Retinal pigment epithelial cell (primary cell): Measurements from ENCODE around the gene HOXB6.

Source experiments
- DNase-seq: peaks from one replicate; pipeline ENCODE4 v3.0.0-alpha.2; 2010; ENCODE audit warnings: low read depth
- H3K4me3 ChIP-seq: 2 replicates; pipeline ENCODE4 v1.5.1; 2011; ENCODE audit warnings: mild to moderate bottlenecking, low read length, control low read depth, moderate library complexity
- TF ChIP-seq, protein P1 (sequence below): conservative IDR thresholded peaks from 2 replicates; pipeline ENCODE4 v1.5.1; 2011; ENCODE audit warnings: low read depth, low read length, control low read depth, inconsistent platforms

Gene HOXB6

DNA sequence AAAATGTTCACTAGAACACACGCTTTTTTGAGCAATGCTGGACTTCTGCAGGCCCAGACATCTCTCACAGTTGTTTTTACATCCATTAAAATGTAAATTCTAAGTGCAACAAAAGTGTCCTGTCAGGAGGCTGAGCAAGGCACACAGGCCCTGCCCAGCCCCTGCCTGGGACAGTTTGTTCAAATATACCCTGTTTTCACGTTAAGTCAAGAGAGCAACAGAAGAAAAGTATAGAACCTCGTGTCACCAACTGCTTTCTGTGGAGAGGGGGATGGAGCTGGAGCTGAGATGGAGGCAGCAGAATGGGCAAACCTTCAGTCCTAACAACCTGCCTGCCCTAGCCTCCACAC, 55.5 kb downstream of the HOXB6 start:
- no peak overlapping the region for H3K4me3 ChIP-seq
- DNase-seq = no peak
- TF ChIP-seq, protein P1, sequence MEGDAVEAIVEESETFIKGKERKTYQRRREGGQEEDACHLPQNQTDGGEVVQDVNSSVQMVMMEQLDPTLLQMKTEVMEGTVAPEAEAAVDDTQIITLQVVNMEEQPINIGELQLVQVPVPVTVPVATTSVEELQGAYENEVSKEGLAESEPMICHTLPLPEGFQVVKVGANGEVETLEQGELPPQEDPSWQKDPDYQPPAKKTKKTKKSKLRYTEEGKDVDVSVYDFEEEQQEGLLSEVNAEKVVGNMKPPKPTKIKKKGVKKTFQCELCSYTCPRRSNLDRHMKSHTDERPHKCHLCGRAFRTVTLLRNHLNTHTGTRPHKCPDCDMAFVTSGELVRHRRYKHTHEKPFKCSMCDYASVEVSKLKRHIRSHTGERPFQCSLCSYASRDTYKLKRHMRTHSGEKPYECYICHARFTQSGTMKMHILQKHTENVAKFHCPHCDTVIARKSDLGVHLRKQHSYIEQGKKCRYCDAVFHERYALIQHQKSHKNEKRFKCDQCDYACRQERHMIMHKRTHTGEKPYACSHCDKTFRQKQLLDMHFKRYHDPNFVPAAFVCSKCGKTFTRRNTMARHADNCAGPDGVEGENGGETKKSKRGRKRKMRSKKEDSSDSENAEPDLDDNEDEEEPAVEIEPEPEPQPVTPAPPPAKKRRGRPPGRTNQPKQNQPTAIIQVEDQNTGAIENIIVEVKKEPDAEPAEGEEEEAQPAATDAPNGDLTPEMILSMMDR = no peak

DNA sequence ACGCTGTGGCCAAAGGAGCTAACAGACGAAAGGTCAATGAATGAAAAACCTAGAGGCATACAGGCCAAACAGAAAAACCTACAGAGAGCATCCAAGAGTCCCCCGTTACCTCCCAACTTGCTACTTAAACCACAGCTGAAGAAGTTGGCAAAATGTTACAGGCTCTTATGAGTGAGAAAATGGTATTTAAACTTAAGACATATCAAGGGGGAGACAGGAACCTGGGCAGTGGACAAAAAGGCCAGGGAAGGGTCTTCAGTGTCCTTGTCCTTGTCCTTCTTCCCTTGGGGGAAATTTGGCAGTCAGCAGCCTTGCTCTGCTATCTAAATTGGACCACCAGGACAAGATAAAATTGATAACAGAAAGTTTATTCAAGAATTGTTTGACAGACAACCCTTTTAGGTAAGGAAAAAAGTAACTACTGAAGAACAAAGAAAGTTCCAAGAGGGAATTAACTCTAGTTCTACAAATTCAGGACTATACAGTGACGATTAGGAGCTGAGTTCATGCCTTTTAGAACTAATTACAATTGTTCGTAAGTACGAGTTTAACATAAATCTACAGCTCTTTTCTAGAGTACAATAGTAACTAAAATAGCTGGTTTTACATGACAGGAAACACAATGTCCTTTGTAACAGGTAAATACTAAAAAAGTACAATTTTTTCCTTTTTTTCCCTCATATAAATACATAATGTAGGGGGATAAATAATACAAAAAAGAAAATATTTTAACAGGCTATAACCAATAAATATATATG, 56.1 kb downstream of the HOXB6 start:
- H3K4me3 ChIP-seq = no peak overlapping the region
- TF ChIP-seq, protein P1 = no peak

DNA sequence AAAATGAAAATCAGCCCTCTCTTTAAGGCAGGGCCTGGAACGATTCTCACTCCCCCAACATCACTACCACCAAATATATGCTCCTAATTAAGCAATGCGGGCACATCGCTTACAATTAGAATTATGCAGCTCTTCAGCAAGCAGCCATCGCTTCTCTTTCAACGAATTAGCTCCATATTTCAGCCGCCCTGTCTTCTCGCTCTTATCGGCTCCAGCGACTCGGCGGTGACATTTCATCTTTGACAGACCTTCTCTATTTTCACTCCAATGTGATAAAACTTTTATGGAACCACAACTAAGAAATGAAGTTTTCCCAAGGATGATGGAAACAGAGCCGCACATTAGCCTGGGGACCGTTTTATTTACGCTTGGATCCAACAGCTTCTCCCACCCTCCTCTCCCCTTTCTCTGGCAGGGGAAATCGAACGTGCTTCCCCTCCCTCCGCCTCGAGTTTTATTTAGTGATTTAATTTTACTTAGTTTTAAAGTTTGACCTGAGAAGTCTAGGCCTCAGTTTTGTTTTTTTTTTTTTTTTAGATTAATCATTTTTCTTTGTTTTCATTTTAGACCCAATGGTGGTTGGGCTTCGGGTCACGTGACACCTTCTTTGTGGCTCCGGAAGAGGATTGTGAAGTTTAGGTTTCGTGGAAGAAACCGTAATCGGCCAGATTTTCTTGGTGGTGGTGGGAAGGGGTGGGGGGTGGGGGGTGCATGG, 56.8 kb downstream of the HOXB6 start:
- no peak overlapping the region for H3K4me3 ChIP-seq
- TF ChIP-seq, protein P1 = no peak
- no peak for DNase-seq

More for the DNA sequence above, 56.1 kb downstream of the HOXB6 start:
- no peak for DNase-seq

DNA sequence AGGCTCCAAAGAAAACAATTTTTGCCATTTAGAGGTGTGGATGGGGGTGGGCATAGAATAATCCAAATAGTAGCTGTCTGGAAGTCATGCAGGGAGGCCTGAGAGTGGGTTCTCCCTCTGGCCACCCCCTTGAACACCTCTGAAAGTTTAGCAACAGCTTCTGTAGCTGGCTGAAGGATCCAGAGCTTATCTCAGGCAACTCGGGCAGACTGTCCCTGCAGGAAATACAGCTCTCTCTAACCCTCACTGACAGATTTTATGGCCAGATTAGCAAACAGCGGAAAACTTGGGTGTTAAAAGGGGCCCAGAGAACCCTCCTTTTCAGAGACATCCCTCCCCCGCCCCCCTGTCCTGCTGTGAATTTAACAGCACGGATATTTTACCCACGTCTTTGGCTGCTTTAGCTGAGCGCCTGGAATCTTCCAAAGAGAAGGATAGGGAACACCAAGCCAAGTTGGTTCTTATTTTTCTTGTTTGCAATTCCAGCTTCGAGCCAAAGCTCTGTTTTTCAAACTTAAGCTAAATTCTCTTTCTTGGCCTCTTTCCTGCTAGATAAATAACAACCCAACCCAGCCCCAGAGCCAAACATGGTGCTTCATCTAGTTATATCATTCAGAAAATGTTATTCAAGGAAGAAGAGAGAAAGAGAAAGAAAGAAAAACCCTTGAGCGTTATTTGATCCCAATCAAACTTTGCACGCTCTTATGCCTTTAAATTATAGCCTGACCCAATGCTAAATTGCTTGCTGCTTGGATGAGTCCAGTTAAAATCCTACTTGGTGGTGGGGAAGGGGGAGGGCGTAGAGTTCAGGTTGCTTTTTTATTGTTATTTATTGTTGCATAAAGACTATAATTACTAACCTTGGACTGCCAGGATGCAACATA, 57.6 kb downstream of the HOXB6 start:
- DNase-seq = no peak
- TF ChIP-seq, protein P1 = no peak
- no peak overlapping the region for H3K4me3 ChIP-seq

DNA sequence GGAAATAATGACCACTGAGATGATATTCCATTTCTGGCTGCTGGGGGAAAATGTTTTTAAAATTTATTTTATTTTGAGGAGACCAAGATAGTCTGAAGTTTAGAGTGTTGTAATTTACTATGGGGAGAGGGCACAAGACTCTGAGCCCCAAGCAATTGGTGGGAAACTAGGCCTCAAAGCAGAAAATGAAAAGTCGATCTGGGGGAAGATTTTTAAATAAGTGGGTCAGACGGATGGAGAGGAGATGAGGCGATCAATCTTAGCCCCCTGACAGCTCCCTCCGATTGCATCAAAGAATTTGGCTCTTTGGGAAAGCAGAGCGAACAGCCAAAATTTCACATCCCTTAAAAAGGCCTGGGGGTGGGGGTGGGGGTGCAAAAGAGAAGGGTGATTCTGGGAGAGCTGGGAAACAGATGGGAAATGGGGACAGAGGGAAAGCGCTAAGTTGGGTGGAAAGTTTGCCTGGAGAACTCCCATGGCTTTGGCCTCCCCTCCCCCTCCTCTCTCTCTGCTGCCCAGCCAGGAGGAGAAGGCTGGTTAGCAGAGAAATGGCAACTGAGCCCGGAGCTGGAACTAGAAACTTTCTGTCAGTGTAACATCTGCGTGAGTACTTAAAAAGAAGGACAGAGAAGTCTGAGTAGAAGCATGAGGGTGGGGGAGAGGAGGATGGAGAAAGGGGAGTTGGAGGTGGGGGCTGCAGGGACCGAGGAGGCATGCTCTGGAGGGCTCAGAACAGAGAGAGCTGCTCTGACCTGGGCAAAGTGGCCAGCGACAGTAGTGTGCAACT, 58.5 kb downstream of the HOXB6 start:
- no peak for DNase-seq
- TF ChIP-seq, protein P1 = no peak
- no peak overlapping the region for H3K4me3 ChIP-seq
